Upper lobe of left lung (tissue), 6 donors: Measurements from ENCODE around the gene KCNAB2. TPM values are rescaled to one million over a fixed set of nuclear protein-coding genes. Genes with fewer than 3 reads are reported as not detected.

Source experiments
- ATAC-seq, 2 donors: fragments of 200-7000 bp; cut with Tn5 transposase; one replicate each; pipeline ENCODE4 v1.9.1; 2022; ENCODE audit warnings: mild to moderate bottlenecking in 2 of 2, moderate library complexity in 2 of 2; ENCODE audit not compliant: low FRiP score in 2 of 2
- DNase-seq, 2 donors: peaks; one replicate each; pipeline ENCODE4 v3.0.0-alpha.2; 2019 to 2020
- H3K27ac ChIP-seq, 4 donors: fragments of 200-600 bp; sonication (generic); one replicate each; pipeline ENCODE4 v1.5.1; 2016 to 2019
- H3K27me3 ChIP-seq, 4 donors: fragments of 200-600 bp; sonication (generic); one replicate each; pipeline ENCODE4 v1.5.1; 2017 to 2019
- H3K36me3 ChIP-seq, 4 donors: fragments of 200-600 bp; sonication (generic); one replicate each; pipeline ENCODE4 v1.5.1; 2016 to 2019
- H3K4me1 ChIP-seq, 4 donors: fragments of 200-600 bp; sonication (generic); one replicate each; pipeline ENCODE4 v1.5.1; 2018 to 2019
- H3K4me3 ChIP-seq, 4 donors: fragments of 200-600 bp; sonication (generic); one replicate each; pipeline ENCODE4 v1.5.1; 2017 to 2019; ENCODE audit warnings: mild to moderate bottlenecking in 2 of 4, moderate library complexity in 1 of 4
- H3K9me3 ChIP-seq, 4 donors: fragments of 200-600 bp; sonication (generic); one replicate each; pipeline ENCODE4 v1.5.1; 2018 to 2019
- EP300 ChIP-seq, 4 donors: sonication (generic); formaldehyde crosslinking; IDR thresholded peaks; one replicate each; pipeline ENCODE4 v1.5.1; 2017; ENCODE audit warnings: antibody characterized with exemption in 4 of 4, control low read depth in 2 of 4
- POLR2A ChIP-seq, 4 donors: fragments of 450-650 bp; IDR thresholded peaks; one replicate each; pipeline ENCODE4 v1.5.1; 2016 to 2017; ENCODE audit warnings: antibody characterized with exemption in 4 of 4, mild to moderate bottlenecking in 2 of 4
- POLR2AphosphoS5 ChIP-seq, 2 donors: sonication (generic); formaldehyde crosslinking; IDR thresholded peaks; one replicate each; pipeline ENCODE4 v1.5.1; 2017; ENCODE audit warnings: antibody characterized with exemption in 2 of 2
- WGBS, 2 donors: methylation state at CpG; one replicate each; pipeline ENCODE4 v1.1.5; 2017 to 2018; 5-methylcytosine and 5-hydroxymethylcytosine counted together
- total RNA-seq, 6 donors: library from RNA; depleted of rRNA in 4 of 6; stranded (reverse); fragments of >200 nt in 4 of 6; gene quantifications; one replicate each; pipeline versions ENCODE4 v1.1.0 to v1.2.1, GENCODE V29; 2016 to 2021
- TF ChIP-seq, protein P1 (sequence below), 6 experiments: fragments of 450-650 bp in 4 of 6; fragments of 200-600 bp in 2 of 6; sonication (generic) in 2 of 6; IDR thresholded peaks; one replicate each; pipeline ENCODE4 v1.5.1; 2016 to 2019; ENCODE audit warnings: antibody characterized with exemption in 6 of 6
- donor health status: DM: no; HTN: no; CAD: no; lungs with moderate emphysema.
- donor health status: DM: no; HTN: yes; CAD: no; lungs with severe emphysema.

Gene KCNAB2
- total RNA-seq, 6 donors from 2014 or later = 36.9 to 129 (median 97.8) TPM

DNA sequence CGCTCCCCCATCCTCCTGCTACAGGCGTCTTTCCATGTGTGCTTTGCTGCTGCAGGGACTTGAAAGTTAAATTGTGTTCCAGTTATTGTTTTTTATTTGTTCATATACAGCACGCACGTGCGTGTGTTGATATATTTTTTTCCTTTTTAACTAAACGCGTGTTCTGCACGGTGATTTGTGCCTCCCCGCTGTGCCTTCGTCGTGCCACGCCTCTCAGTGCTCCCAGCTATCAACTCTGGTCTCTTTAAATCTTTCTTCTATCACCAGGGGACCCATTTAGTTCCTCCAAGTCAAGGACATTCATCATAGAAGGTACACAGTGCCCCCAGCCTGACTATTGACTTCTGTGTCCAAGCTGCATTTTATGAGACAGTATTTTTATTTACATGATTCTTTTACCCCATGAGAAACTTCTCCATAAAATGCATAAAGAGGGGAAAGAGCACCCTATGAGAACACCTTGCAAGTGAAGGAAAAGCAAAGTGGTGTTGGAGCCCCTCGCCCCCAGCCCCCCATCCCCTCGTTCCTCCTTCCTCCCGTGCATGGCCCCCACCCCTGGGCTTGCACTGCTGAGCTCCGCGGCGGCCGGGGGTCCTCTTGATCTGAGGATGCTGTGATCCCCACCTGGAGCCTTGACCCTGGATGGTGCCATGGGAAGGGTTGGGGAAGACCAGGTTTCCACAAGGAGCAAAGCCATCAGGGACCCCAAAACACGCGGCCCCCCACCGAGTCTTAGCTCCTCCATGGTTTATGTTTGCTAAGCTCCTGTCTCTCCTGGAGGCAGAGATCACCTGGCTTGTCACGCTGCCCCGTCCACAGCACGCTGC, 45.5 kb downstream of the KCNAB2 start:
- Histone ChIP-seq H3K9me3 (no peaks in the 10 kb centered on the region), H3K27me3 (no peaks in the 10 kb centered on the region), H3K4me3 (no peak overlapping the region), H3K27ac (no peak overlapping the region), H3K4me1 (no peaks in the 10 kb centered on the region), H3K36me3 (peaks cover 0 to 15% (median 3%) of the 10 kb centered on the region in 4 donors)
- ATAC-seq (no peak), DNase-seq (peak in 1 of 2 donors; percentile 67)
- TF ChIP-seq POLR2A (IDR thresholded peaks at IDR 0.05) (no peak), EP300 (IDR thresholded peaks at IDR 0.05) (no peak), POLR2AphosphoS5 (IDR thresholded peaks at IDR 0.05) (no peak)
- TF ChIP-seq, protein P1, sequence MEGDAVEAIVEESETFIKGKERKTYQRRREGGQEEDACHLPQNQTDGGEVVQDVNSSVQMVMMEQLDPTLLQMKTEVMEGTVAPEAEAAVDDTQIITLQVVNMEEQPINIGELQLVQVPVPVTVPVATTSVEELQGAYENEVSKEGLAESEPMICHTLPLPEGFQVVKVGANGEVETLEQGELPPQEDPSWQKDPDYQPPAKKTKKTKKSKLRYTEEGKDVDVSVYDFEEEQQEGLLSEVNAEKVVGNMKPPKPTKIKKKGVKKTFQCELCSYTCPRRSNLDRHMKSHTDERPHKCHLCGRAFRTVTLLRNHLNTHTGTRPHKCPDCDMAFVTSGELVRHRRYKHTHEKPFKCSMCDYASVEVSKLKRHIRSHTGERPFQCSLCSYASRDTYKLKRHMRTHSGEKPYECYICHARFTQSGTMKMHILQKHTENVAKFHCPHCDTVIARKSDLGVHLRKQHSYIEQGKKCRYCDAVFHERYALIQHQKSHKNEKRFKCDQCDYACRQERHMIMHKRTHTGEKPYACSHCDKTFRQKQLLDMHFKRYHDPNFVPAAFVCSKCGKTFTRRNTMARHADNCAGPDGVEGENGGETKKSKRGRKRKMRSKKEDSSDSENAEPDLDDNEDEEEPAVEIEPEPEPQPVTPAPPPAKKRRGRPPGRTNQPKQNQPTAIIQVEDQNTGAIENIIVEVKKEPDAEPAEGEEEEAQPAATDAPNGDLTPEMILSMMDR (IDR thresholded peaks at IDR 0.05) = no peak
- 85 to 87% methylated on average over 23 to 25 of the region's 25 CpGs for WGBS, 2 donors

DNA sequence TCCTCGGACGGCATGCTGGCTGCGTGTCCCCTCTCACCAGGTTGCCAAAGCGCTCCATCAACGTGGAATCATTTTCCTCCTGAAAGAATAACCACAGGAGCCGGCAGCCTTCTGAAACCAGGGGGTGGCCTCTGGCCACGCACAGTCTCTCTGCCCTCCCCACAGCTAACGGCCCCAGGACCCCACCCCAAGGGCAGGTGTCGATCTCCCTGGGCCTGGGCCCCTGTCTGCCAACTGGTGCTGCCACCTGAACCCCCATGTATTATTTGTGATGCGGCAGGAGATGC, 46.1 kb downstream of the KCNAB2 start:
- TF ChIP-seq POLR2AphosphoS5 (IDR thresholded peaks at IDR 0.05) (no peak), POLR2A (IDR thresholded peaks at IDR 0.05) (no peak), EP300 (IDR thresholded peaks at IDR 0.05) (no peak)
- TF ChIP-seq, protein P1 (IDR thresholded peaks at IDR 0.05) = no peak
- ATAC-seq (no peak), DNase-seq (no peak)
- peaks cover 0 to 15% (median 5%) of the 10 kb centered on the region in 4 donors for H3K36me3 ChIP-seq
- WGBS, 2 donors = 86 to 90% methylated on average over 7 to 9 of the region's 10 CpGs
- H3K9me3 ChIP-seq = no peaks in the 10 kb centered on the region
- no peak overlapping the region for H3K4me3 ChIP-seq
- no peaks in the 10 kb centered on the region for H3K4me1 ChIP-seq
- no peak overlapping the region for H3K27ac ChIP-seq
- H3K27me3 ChIP-seq = no peaks in the 10 kb centered on the region

DNA sequence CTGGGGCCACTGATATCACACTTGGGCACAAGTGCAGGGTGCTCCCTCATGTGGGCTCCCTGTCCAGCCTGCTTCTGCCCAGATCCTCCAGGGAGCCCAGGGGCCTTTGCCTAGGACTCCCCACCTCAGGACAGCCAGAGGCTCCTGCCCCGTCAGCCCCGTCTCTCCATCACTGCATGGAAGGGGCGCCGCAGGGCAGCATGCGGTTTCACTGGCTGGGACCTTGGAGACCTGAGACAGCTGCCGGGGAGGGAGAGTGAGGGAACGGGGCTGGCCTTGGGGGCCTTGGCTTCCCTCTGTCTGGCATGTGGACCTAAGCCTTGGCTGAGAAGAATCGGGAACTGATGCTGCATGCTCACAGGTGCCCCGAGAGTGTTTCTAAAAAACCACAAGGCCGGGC, 46.5 kb downstream of the KCNAB2 start:
- no peak for TF ChIP-seq POLR2A (IDR thresholded peaks at IDR 0.05)
- TF ChIP-seq EP300 (IDR thresholded peaks at IDR 0.05) = no peak
- TF ChIP-seq POLR2AphosphoS5 (IDR thresholded peaks at IDR 0.05) = no peak
- TF ChIP-seq, protein P1 (IDR thresholded peaks at IDR 0.05) = no peak
- Histone ChIP-seq H3K27me3 (no peaks in the 10 kb centered on the region), H3K4me3 (no peak overlapping the region), H3K36me3 (peaks cover 0 to 15% (median 5%) of the 10 kb centered on the region in 4 donors), H3K27ac (no peak overlapping the region), H3K4me1 (no peaks in the 10 kb centered on the region), H3K9me3 (no peaks in the 10 kb centered on the region)
- DNase-seq (peak in 1 of 2 donors; percentile 60), ATAC-seq (no peak)
- 81 to 87% methylated on average over 8 to 10 of the region's 10 CpGs for WGBS, 2 donors

DNA sequence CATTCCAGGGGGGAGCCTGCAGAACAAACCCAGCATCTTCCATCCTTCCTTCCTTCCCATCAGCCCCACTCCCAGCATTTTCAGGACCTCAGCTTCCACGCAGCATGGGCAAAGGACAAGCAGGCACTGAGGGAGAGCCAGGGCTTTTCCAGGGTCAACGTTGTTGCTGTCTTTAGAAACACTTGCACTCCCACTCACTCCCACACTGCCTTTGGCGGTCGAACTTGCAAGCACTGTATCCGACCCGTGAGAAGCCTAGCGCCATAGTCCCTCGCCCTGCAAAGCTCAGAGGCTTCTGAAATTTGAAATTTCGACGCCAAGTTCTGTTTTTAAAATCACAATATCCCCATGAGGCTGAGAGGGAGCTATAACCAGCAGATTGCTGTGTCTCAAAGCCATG, 47.4 kb downstream of the KCNAB2 start:
- no peaks in the 10 kb centered on the region for H3K27me3 ChIP-seq
- DNase-seq = no peak
- no peaks in the 10 kb centered on the region for H3K4me1 ChIP-seq
- no peak overlapping the region for H3K4me3 ChIP-seq
- WGBS, 2 donors = 77 to 81% methylated on average over 10 of the region's 10 CpGs
- H3K27ac ChIP-seq = no peak overlapping the region
- no peak for ATAC-seq
- peaks cover 0 to 15% (median 5%) of the 10 kb centered on the region in 4 donors for H3K36me3 ChIP-seq
- no peak for TF ChIP-seq EP300 (IDR thresholded peaks at IDR 0.05)
- TF ChIP-seq, protein P1 (IDR thresholded peaks at IDR 0.05) = no peak
- no peak for TF ChIP-seq POLR2A (IDR thresholded peaks at IDR 0.05)
- no peak for TF ChIP-seq POLR2AphosphoS5 (IDR thresholded peaks at IDR 0.05)
- H3K9me3 ChIP-seq = no peaks in the 10 kb centered on the region

DNA sequence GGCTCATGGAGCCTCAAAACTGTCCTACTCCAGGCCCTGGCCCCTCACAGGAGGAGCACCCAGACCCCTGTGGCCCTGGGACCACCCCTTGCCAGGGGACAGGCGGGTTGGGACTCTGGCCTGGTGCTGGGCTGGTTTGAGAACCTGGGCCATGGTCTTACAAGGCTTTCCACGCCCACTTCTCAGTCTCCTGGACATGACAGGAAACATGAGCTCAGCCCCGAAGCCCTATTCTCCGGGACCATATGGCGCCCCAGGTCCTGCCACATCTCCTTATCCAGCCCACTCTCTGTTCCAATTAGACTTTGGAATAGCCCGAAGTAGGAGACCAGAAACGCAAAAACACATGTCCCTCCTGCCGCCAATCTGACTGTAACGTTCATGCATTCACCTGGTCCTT, 47.9 kb downstream of the KCNAB2 start:
- Histone ChIP-seq H3K4me3 (no peak overlapping the region), H3K27me3 (no peaks in the 10 kb centered on the region), H3K4me1 (no peaks in the 10 kb centered on the region), H3K27ac (no peak overlapping the region), H3K36me3 (peaks cover 0 to 15% (median 6%) of the 10 kb centered on the region in 4 donors), H3K9me3 (no peaks in the 10 kb centered on the region)
- peak in 1 of 2 donors; percentile 25 for DNase-seq
- WGBS, 2 donors = 92 to 95% methylated on average over 7 to 9 of the region's 9 CpGs
- no peak for TF ChIP-seq POLR2A (IDR thresholded peaks at IDR 0.05)
- TF ChIP-seq EP300 (IDR thresholded peaks at IDR 0.05) = no peak
- ATAC-seq = no peak
